Measurements from ENCODE around the gene PRUNE2. TPM values are rescaled to one million over a fixed set of nuclear protein-coding genes. Genes with fewer than 3 reads are reported as not detected.

The PRUNE2 gene
- total RNA-seq, 4 donors from 2014 or later = 586 to 728 (median 654) TPM

- no peaks in the 10 kb centered on the region for H3K9me3 ChIP-seq
- 93% methylated on average over 2 of the region's 2 CpGs for WGBS
- H3K27me3 ChIP-seq = no peaks in the 10 kb centered on the region
- no peak for DNase-seq (ENCODE audit: extremely low spot score)
- intact Hi-C loops (cut with DNase I) = no loop called here
- no peak overlapping the region for H3K27ac ChIP-seq (replicated peaks in 1 of 4)
- H3K4me1 ChIP-seq = peaks cover 12 to 33% (median 18%) of the 10 kb centered on the region in 4 donors
- peaks cover 0 to 24% (median 4%) of the 10 kb centered on the region in 4 donors for H3K36me3 ChIP-seq
- TF ChIP-seq EP300 (IDR thresholded peaks at IDR 0.05) = no peak
- TF ChIP-seq POLR2AphosphoS5 (IDR thresholded peaks at IDR 0.05) = no peak
- no peak for TF ChIP-seq POLR2A (IDR thresholded peaks at IDR 0.05; ENCODE audit: low read depth)
- no peak for TF ChIP-seq CTCF (IDR thresholded peaks at IDR 0.05)
- H3K4me3 ChIP-seq = no peak overlapping the region
Observed at GRCh38 chr9:76616780-76617179, 289.1 kb downstream of the PRUNE2 start.

- intact Hi-C loops (cut with DNase I) = no loop called here
- Histone ChIP-seq H3K27ac (replicated peaks in 1 of 4) (no peak overlapping the region), H3K4me1 (peaks cover 4 to 21% (median 7%) of the 10 kb centered on the region in 4 donors), H3K9me3 (no peaks in the 10 kb centered on the region), H3K4me3 (no peak overlapping the region), H3K27me3 (no peaks in the 10 kb centered on the region), H3K36me3 (peaks cover 0 to 17% (median 4%) of the 10 kb centered on the region in 4 donors)
- no peak for TF ChIP-seq EP300 (IDR thresholded peaks at IDR 0.05)
- no peak for TF ChIP-seq CTCF (IDR thresholded peaks at IDR 0.05)
- no peak for TF ChIP-seq POLR2A (IDR thresholded peaks at IDR 0.05; ENCODE audit: low read depth)
- TF ChIP-seq POLR2AphosphoS5 (IDR thresholded peaks at IDR 0.05) = peak in 1 of 2 donors; percentile 19
- DNase-seq (ENCODE audit: extremely low spot score) = no peak
- 67% methylated on average over 8 of the region's 8 CpGs for WGBS
Observed at GRCh38 chr9:76615177-76615603, 290.7 kb downstream of the PRUNE2 start.

- Histone ChIP-seq H3K27me3 (no peaks in the 10 kb centered on the region), H3K9me3 (no peaks in the 10 kb centered on the region), H3K36me3 (peaks cover 0 to 17% (median 4%) of the 10 kb centered on the region in 4 donors), H3K4me3 (no peak overlapping the region), H3K27ac (replicated peaks in 1 of 4) (no peak overlapping the region), H3K4me1 (peaks cover 0 to 19% (median 14%) of the 10 kb centered on the region in 4 donors)
- no peak for TF ChIP-seq POLR2AphosphoS5 (IDR thresholded peaks at IDR 0.05)
- TF ChIP-seq POLR2A (IDR thresholded peaks at IDR 0.05; ENCODE audit: low read depth) = no peak
- no peak for TF ChIP-seq CTCF (IDR thresholded peaks at IDR 0.05)
- TF ChIP-seq EP300 (IDR thresholded peaks at IDR 0.05) = no peak
- WGBS = 88% methylated on average over 4 of the region's 4 CpGs
- no peak for DNase-seq (ENCODE audit: extremely low spot score)
- intact Hi-C loops (cut with DNase I) = no loop called here
Observed at GRCh38 chr9:76613974-76614373, 291.9 kb downstream of the PRUNE2 start.

- intact Hi-C loops (cut with DNase I) = no loop called here
- TF ChIP-seq EP300 (IDR thresholded peaks at IDR 0.05) (no peak), POLR2A (IDR thresholded peaks at IDR 0.05; ENCODE audit: low read depth) (no peak), POLR2AphosphoS5 (IDR thresholded peaks at IDR 0.05) (no peak), CTCF (IDR thresholded peaks at IDR 0.05) (no peak)
Observed at GRCh38 chr9:76613150-76613781, 292.6 kb downstream of the PRUNE2 start.

More at GRCh38 chr9:76613150-76613781, 292.6 kb downstream of the PRUNE2 start:
- no peak overlapping the region for H3K4me3 ChIP-seq
- no peak overlapping the region for H3K27ac ChIP-seq (replicated peaks in 1 of 4)
- 87% methylated on average over 8 of the region's 8 CpGs for WGBS
- H3K36me3 ChIP-seq = peaks cover 0 to 17% (median 4%) of the 10 kb centered on the region in 4 donors
- no peaks in the 10 kb centered on the region for H3K9me3 ChIP-seq
- peaks cover 0 to 16% (median 12%) of the 10 kb centered on the region in 4 donors for H3K4me1 ChIP-seq
- no peak for DNase-seq (ENCODE audit: extremely low spot score)
- H3K27me3 ChIP-seq = no peaks in the 10 kb centered on the region
